Measurements from ENCODE around the gene C1S. TPM values are rescaled to one million over a fixed set of nuclear protein-coding genes. Genes with fewer than 3 reads are reported as not detected.
A peak's percentile ranks its signal among the peaks of the same experiment; 100 is the strongest.

Gene C1S
- total and polyA plus RNA-seq, 2 experiments from 2014 or later: 120 to 143 TPM

DNA sequence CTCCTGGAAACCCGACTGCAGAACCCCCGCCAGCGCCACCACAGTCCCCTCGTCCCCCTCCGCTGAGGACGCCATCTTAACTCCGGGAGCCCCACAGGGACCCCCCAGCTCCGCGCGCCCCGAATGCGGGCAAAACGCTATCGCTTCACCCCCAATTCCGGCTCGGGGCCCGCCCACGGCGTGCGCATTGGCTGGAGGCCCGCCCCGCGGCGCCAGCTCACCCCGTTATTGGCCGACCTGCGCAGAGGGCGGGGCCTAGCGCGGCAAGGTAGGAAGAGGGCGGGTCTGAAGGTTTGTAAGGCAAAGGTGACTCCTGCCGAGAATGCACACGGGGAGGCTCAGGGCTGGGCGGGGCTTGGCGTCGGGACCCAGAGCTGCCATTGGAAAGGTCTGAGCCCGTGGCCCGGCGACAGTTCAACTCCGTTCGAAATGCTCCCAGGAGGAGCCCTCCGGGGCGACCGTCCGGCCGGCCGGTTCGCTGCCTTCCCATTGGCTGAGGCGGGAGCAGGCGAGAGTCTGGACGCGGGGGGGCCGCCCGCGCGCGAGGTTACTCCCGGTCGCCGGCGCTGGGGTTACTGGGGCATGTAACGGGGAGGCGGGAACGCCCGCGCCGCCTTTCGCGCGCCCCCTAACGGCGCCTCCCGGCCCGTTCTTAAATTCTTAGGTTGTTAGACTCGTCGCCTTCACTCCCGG, 42.0 kb upstream of the C1S start, which contains the start of gene LPCAT3:
LPCAT3 (minus strand) TSS at position 127 of the 693 bp plus-strand sequence; CDS start at position 75, 52 bp downstream.
- TF ChIP-seq, protein P1, sequence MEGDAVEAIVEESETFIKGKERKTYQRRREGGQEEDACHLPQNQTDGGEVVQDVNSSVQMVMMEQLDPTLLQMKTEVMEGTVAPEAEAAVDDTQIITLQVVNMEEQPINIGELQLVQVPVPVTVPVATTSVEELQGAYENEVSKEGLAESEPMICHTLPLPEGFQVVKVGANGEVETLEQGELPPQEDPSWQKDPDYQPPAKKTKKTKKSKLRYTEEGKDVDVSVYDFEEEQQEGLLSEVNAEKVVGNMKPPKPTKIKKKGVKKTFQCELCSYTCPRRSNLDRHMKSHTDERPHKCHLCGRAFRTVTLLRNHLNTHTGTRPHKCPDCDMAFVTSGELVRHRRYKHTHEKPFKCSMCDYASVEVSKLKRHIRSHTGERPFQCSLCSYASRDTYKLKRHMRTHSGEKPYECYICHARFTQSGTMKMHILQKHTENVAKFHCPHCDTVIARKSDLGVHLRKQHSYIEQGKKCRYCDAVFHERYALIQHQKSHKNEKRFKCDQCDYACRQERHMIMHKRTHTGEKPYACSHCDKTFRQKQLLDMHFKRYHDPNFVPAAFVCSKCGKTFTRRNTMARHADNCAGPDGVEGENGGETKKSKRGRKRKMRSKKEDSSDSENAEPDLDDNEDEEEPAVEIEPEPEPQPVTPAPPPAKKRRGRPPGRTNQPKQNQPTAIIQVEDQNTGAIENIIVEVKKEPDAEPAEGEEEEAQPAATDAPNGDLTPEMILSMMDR (IDR thresholded peaks at IDR 0.05; ENCODE audit: poor library complexity): peak; percentile 88
- no peak for TF ChIP-seq EZH2 (IDR thresholded peaks at IDR 0.05; ENCODE audit: borderline replicate concordance)
- TF ChIP-seq EZH2phosphoT487 (IDR thresholded peaks at IDR 0.05; ENCODE audit: low read depth, severe bottlenecking, unreplicated experiment): no peak
- Histone ChIP-seq H3K36me3 (replicated peaks; ENCODE audit: insufficient read depth, low read depth) (no peaks in the 10 kb centered on the region), H4K20me1 (ENCODE audit: insufficient read depth, poor library complexity, severe bottlenecking) (no peaks in the 10 kb centered on the region), H3K9me3 (ENCODE audit: low read depth) (no peaks in the 10 kb centered on the region), H3K4me3 (peak within 1 kb of the TSS; percentile 66), H3K27ac (peak within 1 kb of the TSS; percentile 90), H3K27me3 (no peaks in the 10 kb centered on the region), H3K4me2 (peak within 1 kb of the TSS; percentile 85), H3K9me2 (replicated peaks; ENCODE audit: insufficient read depth) (no peaks in the 10 kb centered on the region), H3K79me2 (peaks cover 40% of the 10 kb centered on the region), H2AFZ (peak within 1 kb of the TSS; percentile 63), H3K4me1 (ENCODE audit: insufficient read depth) (peaks cover 14% of the 10 kb centered on the region)
- 1% methylated on average over 60 of the region's 77 CpGs for WGBS (ENCODE audit: low lambda C conversion rate, missing lambda C conversion rate)
- DNase-seq (ENCODE audit: low spot score): peak; percentile 98

DNA sequence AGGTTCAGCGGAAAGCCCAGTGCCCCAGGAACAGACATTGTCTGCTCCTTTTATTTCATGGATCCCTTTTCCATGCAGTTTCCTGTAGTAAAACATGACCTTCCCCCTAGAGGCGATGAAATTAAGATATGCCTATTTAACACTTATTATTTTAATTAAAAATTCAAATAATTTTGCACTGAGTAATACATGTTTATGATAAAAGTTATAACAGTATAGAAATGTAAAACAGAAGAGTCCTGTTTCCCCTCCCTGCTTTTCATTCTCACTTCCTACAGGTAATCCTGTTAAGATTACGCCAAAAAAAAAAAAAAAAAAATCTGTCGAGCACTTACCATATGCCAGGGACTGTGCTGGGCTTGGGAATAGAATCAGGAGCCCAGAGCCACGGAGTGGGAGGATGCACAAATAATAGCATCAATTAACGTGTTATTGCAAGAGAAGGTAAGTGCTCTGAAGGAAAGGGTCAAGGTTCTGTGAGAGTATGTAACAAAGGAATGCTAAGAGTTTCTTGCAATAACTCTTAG, 41.4 kb upstream of the C1S start:
- H3K36me3 ChIP-seq (replicated peaks; ENCODE audit: insufficient read depth, low read depth): no peaks in the 10 kb centered on the region
- no peaks in the 10 kb centered on the region for H3K27me3 ChIP-seq
- H2AFZ ChIP-seq: peak overlapping the region; percentile 42
- no peaks in the 10 kb centered on the region for H3K9me2 ChIP-seq (replicated peaks; ENCODE audit: insufficient read depth)
- H3K4me3 ChIP-seq: peak overlapping the region; percentile 66
- H3K4me2 ChIP-seq: peak overlapping the region; percentile 75
- no peak for TF ChIP-seq EZH2phosphoT487 (IDR thresholded peaks at IDR 0.05; ENCODE audit: low read depth, severe bottlenecking, unreplicated experiment)
- TF ChIP-seq, protein P1 (IDR thresholded peaks at IDR 0.05; ENCODE audit: poor library complexity): no peak
- H3K27ac ChIP-seq: peak overlapping the region; percentile 59
- DNase-seq (ENCODE audit: low spot score): no peak
- H3K4me1 ChIP-seq (ENCODE audit: insufficient read depth): peaks cover 14% of the 10 kb centered on the region
- peaks cover 34% of the 10 kb centered on the region for H3K79me2 ChIP-seq
- no peaks in the 10 kb centered on the region for H3K9me3 ChIP-seq (ENCODE audit: low read depth)
- no peaks in the 10 kb centered on the region for H4K20me1 ChIP-seq (ENCODE audit: insufficient read depth, poor library complexity, severe bottlenecking)
- 9% methylated on average over 6 of the region's 6 CpGs for WGBS (ENCODE audit: low lambda C conversion rate, missing lambda C conversion rate)

DNA sequence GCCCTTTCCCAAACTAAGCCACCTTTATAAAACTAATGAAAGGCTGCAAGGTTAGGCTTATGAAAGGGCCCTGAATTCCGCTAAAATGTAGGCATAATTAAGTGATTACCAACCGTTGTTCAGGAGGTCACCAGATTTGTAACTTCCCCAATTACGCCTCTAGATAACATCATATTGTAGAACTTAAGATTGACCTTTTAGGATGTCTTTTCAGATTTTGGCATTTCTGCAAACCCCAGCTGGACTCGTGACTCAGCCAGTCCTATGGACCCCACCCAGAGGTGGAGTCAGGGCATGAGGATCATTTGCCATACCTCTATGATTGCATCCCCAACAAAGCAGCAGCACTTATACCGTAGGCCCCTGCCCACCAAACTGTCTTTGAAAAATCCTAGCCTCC, 38.6 kb upstream of the C1S start:
- no peak overlapping the region for H3K27ac ChIP-seq
- H3K9me3 ChIP-seq (ENCODE audit: low read depth): no peaks in the 10 kb centered on the region
- no peaks in the 10 kb centered on the region for H3K27me3 ChIP-seq
- peaks cover 7% of the 10 kb centered on the region for H3K79me2 ChIP-seq
- no peak overlapping the region for H3K4me3 ChIP-seq
- peaks cover 11% of the 10 kb centered on the region for H3K4me1 ChIP-seq (ENCODE audit: insufficient read depth)
- TF ChIP-seq EZH2phosphoT487 (IDR thresholded peaks at IDR 0.05; ENCODE audit: low read depth, severe bottlenecking, unreplicated experiment): no peak
- no peak for TF ChIP-seq EZH2 (IDR thresholded peaks at IDR 0.05; ENCODE audit: borderline replicate concordance)
- TF ChIP-seq, protein P1 (IDR thresholded peaks at IDR 0.05; ENCODE audit: poor library complexity): no peak
- no peak for DNase-seq (ENCODE audit: low spot score)
- no peaks in the 10 kb centered on the region for H3K36me3 ChIP-seq (replicated peaks; ENCODE audit: insufficient read depth, low read depth)
- H4K20me1 ChIP-seq (ENCODE audit: insufficient read depth, poor library complexity, severe bottlenecking): no peaks in the 10 kb centered on the region
- no peaks in the 10 kb centered on the region for H3K9me2 ChIP-seq (replicated peaks; ENCODE audit: insufficient read depth)
- WGBS (ENCODE audit: low lambda C conversion rate, missing lambda C conversion rate): 83% methylated on average over 5 of the region's 5 CpGs
- H2AFZ ChIP-seq: no peak overlapping the region
- H3K4me2 ChIP-seq: no peak overlapping the region
